Caco-2 (cell line): ENCODE results near the gene KLK13. TPM values are rescaled to one million over a fixed set of nuclear protein-coding genes. Genes with fewer than 3 reads are reported as not detected.

Experiments used
- BruUV-seq: library from RNA; stranded (reverse); fragments of 400-500 nt; replicated peaks from 2 replicates; lab custom pipeline; 2021; lab: Mats Ljungman, UMichigan
- CTCF ChIA-PET: fragments of 300-600 bp; sonication (Branson Sonifier 250); formaldehyde crosslinking; loops from one replicate; lab custom pipeline; 2022; ENCODE audit warnings: antibody characterized with exemption; lab: Charles Lee
- POLR2A ChIA-PET: fragments of 300-600 bp; sonication (Branson Sonifier 250); formaldehyde crosslinking; loops from one replicate; lab custom pipeline; 2022; ENCODE audit warnings: antibody characterized with exemption; lab: Charles Lee
- DNase-seq, 2 experiments: peaks; one replicate each; pipeline versions ENCODE4 v3.0.0 to v3.0.0-alpha.2; 2020 to 2022
- H3K27me3 ChIP-seq: replicated peaks from 2 replicates; pipeline ENCODE4 v1.6.0; 2011; ENCODE audit warnings: low read length; ENCODE audit not compliant: control insufficient read depth, insufficient read depth
- H3K36me3 ChIP-seq: 2 replicates; pipeline ENCODE4 v1.5.1; 2011; ENCODE audit warnings: low read length; ENCODE audit not compliant: control insufficient read depth, insufficient read depth
- H3K4me1 ChIP-seq: fragments of 250-450 bp; sonication (Bioruptor Pico); 2 replicates; pipeline ENCODE4 v1.5.1; 2020; ENCODE audit warnings: mild to moderate bottlenecking
- H3K4me3 ChIP-seq: 2 replicates; pipeline ENCODE4 v1.5.1; 2011; ENCODE audit warnings: low read depth, mild to moderate bottlenecking, control low read depth, low read length
- H3K9me3 ChIP-seq: fragments of 250-450 bp; sonication (Bioruptor Pico); 2 replicates; pipeline ENCODE4 v1.5.1; 2020; ENCODE audit warnings: mild to moderate bottlenecking, moderate library complexity
- H3K27ac Mint-ChIP-seq: one replicate; pipeline ENCODE4 v1.8.0; 2022; ENCODE audit warnings: mixed read lengths; ENCODE audit not compliant: unreplicated experiment
- H3K27me3 Mint-ChIP-seq: one replicate; pipeline ENCODE4 v1.8.0; 2022; ENCODE audit warnings: mixed read lengths; ENCODE audit not compliant: insufficient read depth, unreplicated experiment
- H3K36me3 Mint-ChIP-seq: one replicate; pipeline ENCODE4 v1.8.0; 2022; ENCODE audit warnings: mild to moderate bottlenecking, mixed read lengths; ENCODE audit not compliant: insufficient read depth, unreplicated experiment
- H3K4me1 Mint-ChIP-seq: one replicate; pipeline ENCODE4 v1.8.0; 2022; ENCODE audit warnings: low read depth, mixed read lengths; ENCODE audit not compliant: unreplicated experiment
- H3K4me3 Mint-ChIP-seq: one replicate; pipeline ENCODE4 v1.8.0; 2022; ENCODE audit warnings: mild to moderate bottlenecking, moderate library complexity, mixed read lengths; ENCODE audit not compliant: unreplicated experiment
- H3K9me3 Mint-ChIP-seq: one replicate; pipeline ENCODE4 v1.8.0; 2022; ENCODE audit warnings: mixed read lengths; ENCODE audit not compliant: unreplicated experiment
- CTCF ChIP-seq, 2 experiments: fragments of 200-600 bp in 1 of 2; IDR thresholded peaks; 1 replicate in 1 of 2; 2 replicates in 1 of 2; pipeline versions ENCODE4 v1.5.1 to v1.8.0; 2011 to 2022; ENCODE audit warnings: antibody characterized with exemption in 1 of 2, control low read depth in 1 of 2, inconsistent platforms in 1 of 2, low read depth in 1 of 2, low read length in 1 of 2, mild to moderate bottlenecking in 1 of 2, moderate library complexity in 1 of 2; ENCODE audit not compliant: insufficient read depth in 1 of 2, severe bottlenecking in 1 of 2, unreplicated experiment in 1 of 2
- intact Hi-C: fragments of 100-400 bp; cut with micrococcal nuclease; formaldehyde crosslinking; loops from one replicate; pipeline ENCODE4 v1.10.0; 2022; ENCODE audit not compliant: unreplicated experiment
- total RNA-seq: library from RNA; stranded (reverse); gene quantifications from 2 replicates; pipeline ENCODE4 v1.2.3, GENCODE V29; 2022

KLK13 gene
- total RNA-seq, 1 experiment from 2014 or later: not detected

- Histone ChIP-seq H3K4me1 (no peaks in the 10 kb centered on the region), H3K36me3 (no peaks in the 10 kb centered on the region), H3K4me3 (no peak overlapping the region), H3K27me3 (no peaks in the 10 kb centered on the region; the same call in 1 of the 2 replicates), H3K9me3 (no peaks in the 10 kb centered on the region)
- DNase-seq: no peak
- H3K36me3 Mint-ChIP-seq: no peaks in the 10 kb centered on the region
- ChIA-PET POLR2A (no interaction called here), CTCF (no interaction called here)
- H3K27ac Mint-ChIP-seq: no peak overlapping the region
- intact Hi-C loops: no loop called here
- peaks cover 33% of the 10 kb centered on the region for H3K27me3 Mint-ChIP-seq
- H3K9me3 Mint-ChIP-seq: no peaks in the 10 kb centered on the region
- no peaks in the 10 kb centered on the region for H3K4me1 Mint-ChIP-seq
- no TSS peak for BruUV-seq
- no peak overlapping the region for H3K4me3 Mint-ChIP-seq
- no peak for TF ChIP-seq CTCF (IDR thresholded peaks at IDR 0.05; ENCODE audit: insufficient read depth in 1 of 2, low read depth in 1 of 2, low read length in 1 of 2, severe bottlenecking in 1 of 2, unreplicated experiment in 1 of 2)
These were observed 54.7 kb downstream of the KLK13 start for GRCh38 chr19:51010066-51010795.

GRCh38 chr19:51009061-51009891 lies 55.6 kb downstream of the KLK13 start:
- no peak for TF ChIP-seq CTCF (IDR thresholded peaks at IDR 0.05; ENCODE audit: insufficient read depth in 1 of 2, low read depth in 1 of 2, low read length in 1 of 2, severe bottlenecking in 1 of 2, unreplicated experiment in 1 of 2)
- POLR2A ChIA-PET: no interaction called here
- no peaks in the 10 kb centered on the region; the same call in 1 of the 2 replicates for H3K27me3 ChIP-seq
- BruUV-seq: no TSS peak
- DNase-seq: no peak
- H3K9me3 ChIP-seq: no peaks in the 10 kb centered on the region
- intact Hi-C loops: no loop called here
- H3K4me3 Mint-ChIP-seq: no peak overlapping the region
- no peak overlapping the region for H3K4me3 ChIP-seq
- CTCF ChIA-PET: no interaction called here
- peaks cover 28% of the 10 kb centered on the region for H3K27me3 Mint-ChIP-seq
- H3K36me3 ChIP-seq: no peaks in the 10 kb centered on the region
- no peaks in the 10 kb centered on the region for H3K4me1 ChIP-seq
- no peaks in the 10 kb centered on the region for H3K4me1 Mint-ChIP-seq
- H3K9me3 Mint-ChIP-seq: no peaks in the 10 kb centered on the region
- H3K27ac Mint-ChIP-seq: no peak overlapping the region
- H3K36me3 Mint-ChIP-seq: no peaks in the 10 kb centered on the region

GRCh38 chr19:51007488-51007887 lies 57.4 kb downstream of the KLK13 start:
- intact Hi-C loops: no loop called here
- CTCF ChIA-PET: no interaction called here

More at GRCh38 chr19:51007488-51007887, 57.4 kb downstream of the KLK13 start:
- Mint-ChIP-seq H3K36me3 (no peaks in the 10 kb centered on the region), H3K27ac (no peak overlapping the region), H3K27me3 (peaks cover 27% of the 10 kb centered on the region), H3K4me1 (no peaks in the 10 kb centered on the region), H3K9me3 (no peaks in the 10 kb centered on the region), H3K4me3 (no peak overlapping the region)
- Histone ChIP-seq H3K4me3 (no peak overlapping the region), H3K9me3 (no peaks in the 10 kb centered on the region), H3K27me3 (no peaks in the 10 kb centered on the region; the same call in 1 of the 2 replicates), H3K36me3 (no peaks in the 10 kb centered on the region), H3K4me1 (no peaks in the 10 kb centered on the region)
- no peak for TF ChIP-seq CTCF (IDR thresholded peaks at IDR 0.05; ENCODE audit: insufficient read depth in 1 of 2, low read depth in 1 of 2, low read length in 1 of 2, severe bottlenecking in 1 of 2, unreplicated experiment in 1 of 2)
- POLR2A ChIA-PET: no interaction called here
- no TSS peak for BruUV-seq
- no peak for DNase-seq
